Activated CD4-positive, alpha-beta T cell treated with anti-CD3 and anti-CD28 coated beads, Interleukin-2, amount 50 U/mL, for 1 hour (primary cell): Measurements from ENCODE around the gene MANEAL.
"Not testable (repeated sequence)": the region's sequence is repeated elsewhere in the genome, so short reads cannot be mapped to it uniquely, and the experiment has no call there.

Experiments
- DNase-seq: peaks from one replicate; pipeline ENCODE4 v3.0.0-alpha.2; 2020

Gene MANEAL

DNA sequence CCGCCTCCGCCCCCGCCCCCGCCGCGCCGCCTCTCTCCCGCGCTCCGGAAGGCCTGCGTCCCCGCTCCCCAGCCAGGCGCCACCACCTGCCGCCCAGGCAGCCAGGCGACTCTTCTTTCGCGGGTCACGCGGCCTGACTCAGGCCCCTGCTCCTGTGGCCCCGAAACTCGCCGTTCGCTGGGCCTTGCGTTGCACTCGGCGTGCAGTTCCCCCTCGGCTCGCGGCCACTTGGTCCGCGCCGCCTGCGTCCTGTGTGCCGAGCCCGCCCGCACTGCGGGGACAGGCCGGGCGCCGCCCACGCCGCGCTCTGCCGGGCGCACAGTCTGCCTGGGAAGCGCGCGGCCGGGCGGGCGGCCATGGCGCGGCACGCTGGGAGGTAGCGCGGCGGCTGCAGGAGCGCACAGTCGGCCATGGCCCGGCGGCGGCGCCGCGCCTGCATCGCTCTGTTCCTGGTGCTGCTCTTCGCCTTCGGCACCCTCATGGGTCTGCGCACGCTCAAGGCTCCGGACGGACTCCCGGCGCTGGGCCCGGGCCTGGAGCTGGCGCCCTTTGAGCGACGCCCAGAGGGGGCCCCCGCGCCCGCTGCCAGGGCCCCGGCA lies at the start of gene MANEAL:
MANEAL (plus strand) TSS at position 75 of the 599 bp plus-strand sequence; CDS start at position 411, 336 bp downstream.
- DNase-seq: peak; percentile 19

DNA sequence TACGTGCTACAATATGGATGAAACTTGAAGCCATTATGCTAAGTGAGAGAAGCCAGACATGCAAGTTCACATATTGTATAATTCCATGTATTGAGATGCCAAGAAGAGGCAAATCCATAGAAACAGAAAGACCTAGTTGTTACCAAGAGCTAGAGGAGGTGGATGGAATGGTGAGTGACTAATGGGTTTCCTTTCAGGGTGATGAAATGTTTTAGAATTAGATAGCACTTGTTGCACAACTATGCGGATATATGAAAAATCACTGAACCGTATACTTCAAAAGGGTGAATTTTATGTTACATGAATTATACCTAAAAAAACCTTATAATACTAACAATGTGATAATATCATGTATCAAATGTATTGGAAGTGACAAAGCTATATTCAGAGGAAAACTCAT lies 46.8 kb upstream of the MANEAL start:
- DNase-seq: no peak

DNA sequence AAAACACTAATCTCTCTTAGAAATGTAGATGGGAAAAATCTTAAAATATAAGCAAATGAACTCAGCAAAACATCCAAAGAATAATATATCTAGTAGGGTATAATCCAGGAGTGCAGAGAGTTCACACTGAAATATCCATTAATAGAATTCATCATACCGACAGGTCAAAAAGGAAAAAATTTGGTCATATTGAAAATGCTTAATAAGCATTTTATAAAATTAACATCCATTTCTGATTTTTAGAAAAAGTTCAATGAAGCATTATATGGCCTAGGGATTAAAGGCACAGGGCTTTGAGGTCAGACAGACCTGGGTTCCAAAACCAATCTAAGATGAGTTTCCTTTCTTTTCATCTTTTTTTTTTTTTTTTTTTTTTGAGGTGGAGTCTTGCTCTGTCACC lies 45.1 kb upstream of the MANEAL start:
- DNase-seq: no peak

DNA sequence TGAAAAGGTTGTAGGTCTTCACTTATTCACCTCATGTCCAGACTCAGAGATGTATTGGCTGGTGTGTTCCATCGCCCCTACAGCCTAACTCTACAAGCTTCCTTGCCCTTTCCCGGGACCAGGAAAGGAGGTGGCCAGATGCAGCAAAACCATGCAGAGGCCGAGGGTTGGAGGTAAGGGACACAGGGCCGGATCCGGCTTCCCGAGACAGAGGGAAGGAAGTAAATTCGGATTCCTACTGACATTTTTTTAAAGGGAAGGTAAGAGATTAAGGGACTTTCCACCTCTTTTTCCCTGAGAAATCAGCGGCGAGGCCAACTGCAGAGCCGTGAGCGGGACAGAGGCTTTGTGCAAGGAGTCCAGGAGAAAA lies 41.4 kb upstream of the MANEAL start:
- no peak for DNase-seq

- no peak for DNase-seq
These were observed 40.8 kb upstream of the MANEAL start for GRCh38 chr1:37752583-37753471.

- no peak for DNase-seq
These were observed 40.0 kb upstream of the MANEAL start for GRCh38 chr1:37753473-37754321.

DNA sequence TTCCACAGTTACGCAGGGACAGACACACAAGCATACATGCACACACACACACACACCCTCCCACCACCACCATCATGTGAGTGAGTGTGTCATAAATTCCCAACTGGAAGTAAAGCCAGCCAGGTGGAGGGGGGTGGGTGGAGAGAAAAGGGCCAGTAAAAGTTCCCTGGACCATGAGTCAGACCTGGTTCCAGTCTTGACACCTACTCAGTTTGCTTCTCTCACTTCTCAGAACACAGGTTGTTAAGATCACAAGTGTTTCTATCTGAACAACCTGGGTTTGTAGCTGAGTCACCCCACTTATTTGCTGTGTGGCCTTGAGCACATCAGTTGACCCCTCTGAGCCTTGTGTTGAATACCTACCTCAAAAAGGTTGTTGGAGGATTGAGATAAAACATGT lies 38.4 kb upstream of the MANEAL start:
- no peak for DNase-seq

DNA sequence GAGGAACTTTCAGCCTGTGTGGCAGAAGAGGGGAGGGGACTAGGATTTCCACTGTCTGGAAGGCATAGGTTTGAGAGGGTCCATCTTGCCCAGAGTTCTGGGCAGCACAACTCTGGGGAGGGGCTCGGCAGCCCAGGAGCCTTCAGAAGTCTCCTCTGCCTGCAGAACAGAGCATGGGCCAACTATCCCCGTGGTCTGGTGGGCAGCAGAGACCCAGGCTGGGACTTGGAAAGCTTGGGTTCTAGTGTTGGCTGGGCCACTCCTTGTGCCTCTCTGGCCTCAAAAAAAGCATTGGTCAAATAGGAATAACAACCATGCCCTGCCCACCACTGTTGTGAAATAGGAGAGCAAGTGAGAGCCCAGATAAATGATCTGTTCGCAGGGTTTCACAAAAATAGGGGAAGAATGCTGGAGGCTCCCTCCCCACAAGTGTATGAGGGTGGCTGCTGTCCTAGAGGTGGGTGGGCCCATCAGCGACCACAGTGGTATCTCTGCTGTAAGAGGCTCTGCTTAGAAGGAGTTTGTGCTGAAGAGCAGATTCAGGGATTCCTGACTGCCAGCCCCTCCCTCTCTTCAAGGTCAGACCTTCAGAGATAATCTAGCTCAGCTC lies 37.6 kb upstream of the MANEAL start:
- no peak for DNase-seq

GRCh38 chr1:37759451-37759850 lies 34.2 kb upstream of the MANEAL start:
- no peak for DNase-seq

GRCh38 chr1:37761416-37762095 lies 32.1 kb upstream of the MANEAL start:
- no peak for DNase-seq

- DNase-seq: no peak
These were observed 31.1 kb upstream of the MANEAL start for GRCh38 chr1:37762516-37762915.

- DNase-seq: no peak
These were observed 29.7 kb upstream of the MANEAL start for GRCh38 chr1:37763791-37764413.

GRCh38 chr1:37764414-37764825 lies 29.2 kb upstream of the MANEAL start:
- peak; percentile 18 for DNase-seq

DNA sequence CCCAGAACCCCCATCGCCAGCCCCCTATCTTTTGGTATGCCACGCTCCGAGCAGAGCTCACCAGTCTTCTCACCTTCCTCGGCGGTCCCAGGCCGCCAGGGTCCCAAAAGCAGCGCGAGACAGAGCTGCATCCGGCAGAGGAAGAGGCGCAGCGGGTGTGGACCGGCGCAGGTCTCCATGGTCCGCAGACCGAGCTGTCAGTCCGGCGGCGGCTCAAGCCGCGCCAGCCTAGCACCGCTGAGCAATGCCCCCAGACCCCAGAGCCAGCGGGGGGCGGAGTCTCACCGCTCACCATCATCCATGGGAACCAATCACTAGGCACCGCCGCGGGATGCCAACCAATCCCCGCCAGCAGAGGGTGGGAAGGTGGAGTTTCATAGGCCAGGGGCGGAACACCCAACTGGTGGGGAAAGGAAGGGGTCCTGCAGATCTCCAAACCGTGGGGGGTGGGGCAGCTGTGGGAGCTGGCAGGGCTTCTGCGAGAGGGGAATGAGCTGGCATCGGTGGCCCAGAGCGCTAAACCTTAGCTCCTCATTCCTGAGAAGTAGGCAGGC lies 28.7 kb upstream of the MANEAL start, which contains the start of gene EPHA10:
EPHA10 (minus strand) TSS at position 233 of the 554 bp plus-strand sequence; CDS start at position 179, 54 bp downstream.
- no peak for DNase-seq

DNA sequence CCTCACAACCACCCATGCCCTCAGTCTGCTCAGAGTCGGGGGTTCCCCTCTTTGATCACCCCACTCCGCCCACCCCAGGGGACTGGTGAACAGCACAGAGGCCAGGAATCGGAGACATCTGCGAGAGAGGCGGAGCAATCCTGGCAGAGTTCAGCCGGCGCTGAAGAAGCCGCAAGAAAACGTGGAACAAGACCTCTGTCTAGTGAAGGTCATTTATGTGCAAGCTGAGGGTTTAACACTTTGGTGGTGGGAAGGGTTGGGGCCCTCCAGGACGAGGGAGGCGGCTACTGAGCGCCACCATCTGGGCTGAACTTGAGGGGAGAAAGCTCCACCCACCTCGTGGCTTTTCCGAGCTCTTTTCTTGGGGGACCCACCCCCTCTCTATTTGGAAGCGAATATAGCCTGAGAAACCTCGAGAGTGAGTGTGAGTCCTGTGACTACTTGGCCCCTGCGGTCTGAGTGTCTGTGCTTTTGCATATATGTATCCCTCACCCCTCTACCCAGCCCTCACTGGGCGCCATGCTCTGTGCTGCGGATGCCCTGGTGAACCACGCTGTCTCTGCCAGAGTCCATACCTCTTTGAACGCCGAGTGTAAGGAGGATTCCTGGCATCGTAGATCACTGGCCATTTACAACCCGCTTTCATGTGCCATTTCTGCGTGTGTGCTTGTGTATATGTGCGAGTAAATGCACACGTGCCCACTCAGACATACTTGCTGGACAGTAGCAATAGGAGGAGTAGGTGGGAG lies 27.6 kb upstream of the MANEAL start:
- no peak for DNase-seq

DNA sequence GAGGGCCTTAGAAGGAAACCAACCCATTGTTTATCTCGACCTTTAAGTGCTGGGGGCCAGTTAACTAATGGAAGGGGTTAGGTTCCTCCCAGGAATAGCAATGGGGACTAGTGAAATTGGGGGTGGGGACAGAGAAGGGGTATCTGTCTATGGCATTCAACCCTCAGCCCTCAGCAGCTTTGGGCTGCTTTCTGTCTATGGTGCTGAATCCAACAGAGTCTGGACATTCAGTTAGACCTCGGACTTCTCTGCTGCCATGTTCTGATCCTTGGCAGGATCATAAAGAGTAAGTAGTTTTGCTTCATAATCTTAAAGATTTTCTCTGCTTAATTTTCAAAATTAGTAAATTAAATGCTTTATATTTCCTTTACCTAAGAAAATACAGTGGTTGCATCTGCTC lies 26.2 kb upstream of the MANEAL start:
- no peak for DNase-seq

- DNase-seq: not testable (repeated sequence)
These were observed 22.2 kb upstream of the MANEAL start for GRCh38 chr1:37771440-37771839.

DNA sequence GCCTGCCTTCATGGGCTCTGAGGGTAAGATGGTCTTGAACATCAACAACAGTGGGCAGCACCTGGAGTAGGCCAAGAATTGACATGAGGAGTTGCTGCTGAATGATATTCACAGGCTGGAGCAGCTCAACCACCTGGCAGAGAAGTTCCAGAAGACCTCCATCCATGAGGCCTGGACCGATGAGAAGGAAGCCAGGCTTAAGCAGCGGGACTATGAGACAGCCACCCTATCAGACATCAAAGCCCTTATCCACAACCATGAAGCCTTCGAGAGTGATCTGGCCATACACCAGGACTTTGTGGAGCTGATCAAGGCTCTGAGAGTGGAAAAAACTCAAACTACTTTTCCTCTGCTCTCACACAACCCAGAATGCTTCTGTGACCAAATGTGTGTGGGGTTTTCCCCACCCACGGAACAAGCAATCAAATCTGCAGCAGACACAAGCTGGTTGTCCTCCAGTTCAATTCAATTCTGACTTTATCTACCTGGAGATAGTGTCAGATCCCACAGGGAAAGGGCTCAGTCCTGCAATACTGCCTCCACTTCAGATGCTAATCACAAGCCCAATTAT lies 16.6 kb upstream of the MANEAL start:
- DNase-seq: no peak

DNA sequence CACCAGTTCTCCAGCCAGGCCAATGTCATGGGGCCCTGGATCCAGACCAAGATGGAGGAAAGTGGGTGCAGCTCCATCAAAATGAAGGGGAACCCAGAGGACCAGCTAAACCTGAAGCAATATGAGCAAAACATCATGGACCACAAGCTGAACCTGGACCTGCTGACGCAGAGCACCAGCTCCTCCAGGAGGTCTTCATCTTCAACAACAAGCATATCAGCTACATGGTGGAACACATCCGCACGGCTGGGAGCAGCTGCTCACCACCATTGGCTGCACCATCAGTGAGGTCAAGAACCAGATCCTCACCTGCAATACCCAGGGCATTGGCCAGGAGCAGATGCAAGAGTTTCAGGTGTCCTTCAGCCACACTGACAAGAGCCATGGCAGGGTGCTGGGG lies 15.0 kb upstream of the MANEAL start:
- no peak for DNase-seq

GRCh38 chr1:37782491-37782890 lies 11.2 kb upstream of the MANEAL start:
- no peak for DNase-seq
